GM12878 (cell line): ENCODE measurements around the gene TMPRSS9. TPM values are rescaled to one million over a fixed set of nuclear protein-coding genes. Genes with fewer than 3 reads are reported as not detected.

ENCODE experiments used
- ATAC-seq: fragments of 200-7000 bp; cut with Tn5 transposase; 3 replicates; pipeline ENCODE4 v1.9.1; 2020; ENCODE audit warnings: mild to moderate bottlenecking, moderate library complexity
- BruUV-seq: library from RNA; stranded (reverse); fragments of 400-500 nt; replicated peaks from 2 replicates; lab custom pipeline; 2021; lab: Mats Ljungman, UMichigan
- CTCF ChIA-PET: fragments of 300-600 bp; sonication (Branson Sonifier 250); formaldehyde crosslinking; extraction: SDS; loops from one replicate; lab custom pipeline; 2021; ENCODE audit warnings: inconsistent platforms; lab: Yijun Ruan, JAX
- POLR2A ChIA-PET: fragments of 350-600 bp; formaldehyde crosslinking; extraction: SDS; loops from one replicate; lab custom pipeline; 2021; ENCODE audit warnings: inconsistent platforms; lab: Charles Lee
- RAD21 ChIA-PET: fragments of 300-600 bp; sonication (Branson Sonifier 250); formaldehyde crosslinking; loops from one replicate; lab custom pipeline; 2023; ENCODE audit warnings: antibody characterized with exemption; ENCODE audit not compliant: unreplicated experiment; lab: Charles Lee
- SMC1A ChIA-PET: fragments of 300-600 bp; sonication (Branson Sonifier 250); formaldehyde crosslinking; loops from one replicate; lab custom pipeline; 2023; ENCODE audit not compliant: unreplicated experiment, uncharacterized antibody; lab: Charles Lee
- DNase-seq: peaks from one replicate; pipeline ENCODE4 v3.0.0-alpha.2; 2011; ENCODE audit warnings: low read depth, low spot score
- FAIRE-seq: peaks from 3 replicates; lab custom pipeline; 2011; peaks lifted over from hg19 to GRCh38; lab: Jason Lieb, UNC
- H2AFZ ChIP-seq: 2 replicates; pipeline ENCODE4 v1.6.0; 2011; ENCODE audit warnings: low read depth, low read length, control low read depth; ENCODE audit not compliant: control insufficient read depth
- H3K27ac ChIP-seq: 2 replicates; pipeline ENCODE4 v1.5.1; 2011; ENCODE audit warnings: control low read depth; ENCODE audit not compliant: control insufficient read depth, insufficient read depth
- H3K27me3 ChIP-seq, 2 experiments: replicated peaks in 1 of 2; 2 replicates each; pipeline versions ENCODE4 v1.6.0 to v1.6.1; 2011; ENCODE audit warnings: low read length in 1 of 2; ENCODE audit not compliant: control insufficient read depth in 2 of 2, insufficient read depth in 2 of 2
- H3K36me3 ChIP-seq, 2 experiments: 2 replicates each; pipeline ENCODE4 v1.5.1; 2011; ENCODE audit warnings: low read length in 1 of 2; ENCODE audit not compliant: control insufficient read depth in 2 of 2, insufficient read depth in 2 of 2
- H3K4me1 ChIP-seq: 2 replicates; pipeline ENCODE4 v1.6.1; 2011; ENCODE audit warnings: mild to moderate bottlenecking, low read length, moderate library complexity, mixed read lengths; ENCODE audit not compliant: control insufficient read depth, insufficient read depth
- H3K4me2 ChIP-seq: 2 replicates; pipeline ENCODE4 v1.6.0; 2011; ENCODE audit warnings: control low read depth; ENCODE audit not compliant: control insufficient read depth, insufficient read depth
- H3K4me3 ChIP-seq: fragments of 200-600 bp; sonication (generic); 2 replicates; pipeline ENCODE4 v1.5.1; 2016
- H3K79me2 ChIP-seq: 2 replicates; pipeline ENCODE4 v1.6.0; 2011; ENCODE audit warnings: low read length; ENCODE audit not compliant: control insufficient read depth, insufficient read depth
- H3K9ac ChIP-seq: 2 replicates; pipeline ENCODE4 v1.8.0; 2011; ENCODE audit warnings: low read length, control low read depth, mixed read lengths; ENCODE audit not compliant: control insufficient read depth, insufficient read depth
- H3K9me3 ChIP-seq: replicated peaks from 3 replicates; pipeline ENCODE4 v1.5.1; 2011; ENCODE audit warnings: mild to moderate bottlenecking, low read length; ENCODE audit not compliant: control insufficient read depth, insufficient read depth
- H4K20me1 ChIP-seq: 2 replicates; pipeline ENCODE4 v1.6.0; 2011; ENCODE audit not compliant: control insufficient read depth, insufficient read depth
- ATF3 ChIP-seq: IDR thresholded peaks from 2 replicates; pipeline ENCODE4 v1.6.1; 2011; ENCODE audit warnings: low read depth, mild to moderate bottlenecking, low read length, moderate library complexity, borderline replicate concordance; ENCODE audit errors: extremely low read depth
- CREB1 ChIP-seq: IDR thresholded peaks from 2 replicates; pipeline ENCODE4 v1.6.1; 2012; ENCODE audit warnings: low read depth, mild to moderate bottlenecking, inconsistent platforms
- EP300 ChIP-seq, 2 experiments: fragments of 150-350 bp in 1 of 2; IDR thresholded peaks; 2 replicates each; pipeline ENCODE4 v1.6.1; 2011 to 2012; ENCODE audit warnings: low read depth in 2 of 2, low read length in 2 of 2, borderline replicate concordance in 1 of 2, improper control_type of control experiment in 1 of 2, inconsistent platforms in 1 of 2; ENCODE audit not compliant: control insufficient read depth in 1 of 2
- IRF3 ChIP-seq: fragments of 450-650 bp; IDR thresholded peaks from 2 replicates; pipeline ENCODE4 v1.6.1; 2014; ENCODE audit warnings: mild to moderate bottlenecking
- IRF4 ChIP-seq: IDR thresholded peaks from 2 replicates; pipeline ENCODE4 v1.6.1; 2011; ENCODE audit warnings: low read depth, low read length
- NR2F1 ChIP-seq: fragments of 450-650 bp; conservative IDR thresholded peaks from 2 replicates; pipeline ENCODE4 v1.6.1; 2017; ENCODE audit warnings: mild to moderate bottlenecking
- NRF1 ChIP-seq: conservative IDR thresholded peaks from 2 replicates; pipeline ENCODE4 v1.6.1; 2011; ENCODE audit warnings: mild to moderate bottlenecking, low read depth, low read length, improper control_type of control experiment
- PAX5 ChIP-seq: IDR thresholded peaks from 2 replicates; pipeline ENCODE4 v1.6.1; 2011; ENCODE audit warnings: low read depth, low read length, borderline replicate concordance
- SKIL ChIP-seq: fragments of 450-650 bp; IDR thresholded peaks from 2 replicates; pipeline ENCODE4 v1.6.1; 2017; ENCODE audit warnings: mild to moderate bottlenecking, low read depth, inconsistent platforms; ENCODE audit not compliant: poor library complexity, severe bottlenecking
- SMAD5 ChIP-seq: IDR thresholded peaks from 2 replicates; pipeline ENCODE4 v1.6.1; 2016; ENCODE audit warnings: antibody characterized with exemption, low read depth
- SREBF1 ChIP-seq: IDR thresholded peaks from 2 replicates; pipeline ENCODE4 v1.6.1; 2012; ENCODE audit warnings: mild to moderate bottlenecking, low read length
- SUZ12 ChIP-seq: fragments of 200-600 bp; sonication (generic); IDR thresholded peaks from one replicate; pipeline ENCODE4 v1.6.1; 2018; ENCODE audit warnings: antibody characterized with exemption, mild to moderate bottlenecking; ENCODE audit not compliant: unreplicated experiment
- TAF1 ChIP-seq: IDR thresholded peaks from 2 replicates; pipeline ENCODE4 v1.6.1; 2011; ENCODE audit warnings: mild to moderate bottlenecking, low read depth, low read length, borderline replicate concordance
- TCF7 ChIP-seq: IDR thresholded peaks from 2 replicates; pipeline ENCODE4 v1.6.1; 2014; ENCODE audit warnings: antibody characterized with exemption, borderline replicate concordance
- ZBTB33 ChIP-seq: fragments of 450-650 bp; IDR thresholded peaks from 2 replicates; pipeline ENCODE4 v1.6.1; 2017; ENCODE audit warnings: mild to moderate bottlenecking
- ZNF207 ChIP-seq: fragments of 450-650 bp; IDR thresholded peaks from 2 replicates; pipeline ENCODE4 v1.6.1; 2014; ENCODE audit warnings: antibody characterized with exemption, mild to moderate bottlenecking, borderline replicate concordance
- ZNF384 ChIP-seq: IDR thresholded peaks from 2 replicates; pipeline ENCODE4 v1.6.1; 2012; ENCODE audit warnings: low read depth, mild to moderate bottlenecking, low read length, improper control_type of control experiment, borderline replicate concordance
- WGBS: methylation state at CpG from one replicate; pipeline ENCODE4 v1.1.6; 2016; ENCODE audit warnings: low lambda C conversion rate; ENCODE audit not compliant: insufficient replicate concordance, insufficient coverage; ENCODE audit errors: missing lambda C conversion rate; 5-methylcytosine and 5-hydroxymethylcytosine counted together
- in situ Hi-C: fragments of 300-500 bp; cut with MboI; formaldehyde crosslinking; loops from 9 replicates; pipeline ENCODE4 v1.14.3; 2018; ENCODE audit warnings: mixed read lengths
- intact Hi-C: fragments of 100-400 bp; cut with micrococcal nuclease; formaldehyde crosslinking; loops from one replicate; pipeline ENCODE4 v1.14.2; 2022; ENCODE audit not compliant: unreplicated experiment
- polyA plus RNA-seq, 11 experiments: library from polyadenylated mRNA; depleted of rRNA in 4 of 11; unstranded in 6 of 11; stranded (reverse) in 5 of 11; fragments of >200 nt; fragmentation: Nextera tagmentation in 4 of 11; fragmentation: Illumina TruSeq in 1 of 11; extraction: Ambion mirVana in 4 of 11; extraction: Trizol in 1 of 11; gene quantifications; 1 replicate in 1 of 11; 2 replicates in 10 of 11; pipeline versions ENCODE4 v1.2.1 to v1.2.3, GENCODE V29; 2011 to 2016; ENCODE audit warnings: inconsistent platforms in 2 of 11, missing spikeins in 2 of 11, low read depth in 1 of 11
- total RNA-seq, 4 experiments: library from RNA; depleted of rRNA in 3 of 4; stranded (reverse); fragments of >200 nt in 3 of 4; fragmentation: Illumina TruSeq in 1 of 4; extraction: Trizol in 1 of 4; gene quantifications; 2 replicates each; pipeline versions ENCODE4 v1.2.1 to v1.2.3, GENCODE V29; 2013 to 2021

Gene TMPRSS9
- total and polyA plus RNA-seq, 10 of the 15 experiments (the other 5 are each of a cell fraction or from before 2014, with no cell fraction given) = 0.24 TPM; not detected in 9

- H3K4me2 ChIP-seq = peak overlapping the region; percentile 99
- no peaks in the 10 kb centered on the region for H3K27me3 ChIP-seq
- in situ Hi-C loops = no loop called here
- TF ChIP-seq EP300 (IDR thresholded peaks at IDR 0.05; ENCODE audit: borderline replicate concordance in 1 of 2, control insufficient read depth in 1 of 2, low read depth in 2 of 2, low read length in 2 of 2) = no peak
- no peak; the same call in 1 of the 2 replicates for TF ChIP-seq IRF4
- peak; percentile 52 for TF ChIP-seq NR2F1
- TF ChIP-seq IRF3 = no peak
- TF ChIP-seq TAF1 = no peak
- no peak for TF ChIP-seq ZBTB33
- no peak for TF ChIP-seq NRF1
- TF ChIP-seq CREB1 = 0 out of 2 replicates have a peak, but pooled peaks have one; percentile 7
- no peak for TF ChIP-seq SUZ12
- no peak for TF ChIP-seq ZNF207
- TF ChIP-seq ZNF384 = no peak
- 0 out of 2 replicates have a peak, but pooled peaks have one; percentile 31 for TF ChIP-seq TCF7
- TF ChIP-seq PAX5 = 0 out of 2 replicates have a peak, but pooled peaks have one; percentile 7
- TF ChIP-seq SREBF1 = no peak
- TF ChIP-seq SMAD5 = no peak
- TF ChIP-seq ATF3 = no peak
- no peak for TF ChIP-seq SKIL
Observed at GRCh38 chr19:2475018-2475701, 115.1 kb downstream of the TMPRSS9 start.

More at GRCh38 chr19:2475018-2475701, 115.1 kb downstream of the TMPRSS9 start:
- H3K4me3 ChIP-seq = peak overlapping the region; percentile 82
- peak overlapping the region; percentile 51 for H2AFZ ChIP-seq
- no peaks in the 10 kb centered on the region for H3K9me3 ChIP-seq
- under 1% methylated on average over 45 of the region's 45 CpGs for WGBS
- peak; percentile 41 for ATAC-seq
- FAIRE-seq = no peak
- H3K4me1 ChIP-seq = peaks cover 11% of the 10 kb centered on the region
- RAD21 ChIA-PET = interaction anchor here (0.9 to 6.5 kb wide), 23 partner anchors 12 to 306 kb away, joined by 3 to 221 read pairs (median 8); partner anchors contain the start of genes LMNB2 and TIMM13
- BruUV-seq = TSS peak; percentile 79
- DNase-seq = no peak
- intact Hi-C loops = loop anchor here (1.0 kb wide), 1 partner anchor 104 kb away; no protein-coding TSS in a partner anchor
- peaks cover 12% of the 10 kb centered on the region; the same call in 1 of the 2 replicates for H4K20me1 ChIP-seq
- SMC1A ChIA-PET = interaction anchor here (0.6 to 10.5 kb wide), 18 partner anchors 13 to 161 kb away, joined by 3 to 143 read pairs (median 6); partner anchors contain the start of gene LMNB2
- H3K79me2 ChIP-seq = peaks cover 44% of the 10 kb centered on the region
- H3K9ac ChIP-seq = peak overlapping the region; percentile 80
- peak overlapping the region; percentile 71 for H3K27ac ChIP-seq
- POLR2A ChIA-PET = interaction anchor here (0.6 to 6.8 kb wide), 21 partner anchors 9 to 310 kb away, joined by 3 to 166 read pairs (median 6); partner anchors contain the start of genes LMNB2, LSM7, SPPL2B and THOP1
- CTCF ChIA-PET = interaction anchor here (0.7 to 5.8 kb wide), 14 partner anchors 68 to 319 kb away, joined by 3 to 113 read pairs (median 7); no protein-coding TSS in a partner anchor
- peaks cover 2% of the 10 kb centered on the region in 2 experiments; a peak in 2 of 4 replicates for H3K36me3 ChIP-seq
